Psoas muscle (tissue), 8 donors: Measurements from ENCODE around the gene ATAD3C. TPM values are rescaled to one million over a fixed set of nuclear protein-coding genes. Genes with fewer than 3 reads are reported as not detected.
"Not testable (repeated sequence)": the region's sequence is repeated elsewhere in the genome, so short reads cannot be mapped to it uniquely, and the experiment has no call there.

Source experiments
- ATAC-seq, 4 donors: fragments of 200-7000 bp; cut with Tn5 transposase; one replicate each; pipeline ENCODE4 v1.9.1; 2020; ENCODE audit warnings: moderate library complexity in 3 of 4, mild to moderate bottlenecking in 2 of 4
- DNase-seq, 2 donors: peaks; one replicate each; pipeline ENCODE4 v3.0.0-alpha.2; 2020
- H3K27ac ChIP-seq: fragments of 200-600 bp; one replicate; pipeline ENCODE4 v1.8.0; 2022
- H3K27me3 ChIP-seq, 3 donors: fragments of 200-600 bp in 1 of 3; one replicate each; pipeline versions ENCODE4 v1.6.1 to v1.8.0; 2013 to 2022; ENCODE audit warnings: low read length in 2 of 3, mild to moderate bottlenecking in 2 of 3, moderate library complexity in 1 of 3; ENCODE audit not compliant: insufficient read depth in 3 of 3
- H3K36me3 ChIP-seq, 2 donors: fragments of 200-600 bp in 1 of 2; one replicate each; pipeline versions ENCODE4 v1.6.1 to v1.8.0; 2013 to 2022; ENCODE audit warnings: low read depth in 1 of 2, mild to moderate bottlenecking in 1 of 2, moderate library complexity in 1 of 2; ENCODE audit not compliant: insufficient read depth in 1 of 2
- H3K4me1 ChIP-seq: fragments of 200-600 bp; one replicate; pipeline ENCODE4 v1.8.0; 2022
- H3K4me3 ChIP-seq: fragments of 200-600 bp; one replicate; pipeline ENCODE4 v1.8.0; 2022; ENCODE audit warnings: mild to moderate bottlenecking
- H3K9me3 ChIP-seq: fragments of 200-600 bp; one replicate; pipeline ENCODE4 v1.8.0; 2022
- CTCF ChIP-seq: fragments of 200-600 bp; IDR thresholded peaks from one replicate; pipeline ENCODE4 v1.8.0; 2022; ENCODE audit warnings: antibody characterized with exemption
- WGBS, 3 donors: extraction: QIAGEN DNeasy Blood & Tissue Kit; methylation state at CpG; one replicate each; pipeline versions ENCODE4 v1.1.6 to v1.1.7; 2013; 5-methylcytosine and 5-hydroxymethylcytosine counted together
- intact Hi-C, 2 donors: fragments of 100-400 bp; cut with DNase I; formaldehyde crosslinking; loops; one replicate each; pipeline versions ENCODE4 v1.11.0 to v1.14.2; 2022
- polyA plus RNA-seq, 3 donors: library from polyadenylated mRNA; stranded (reverse); fragments of 200-250 nt; gene quantifications; one replicate each; pipeline ENCODE4 v1.2.3, GENCODE V29; 2013
- total RNA-seq, 4 donors: library from RNA; stranded (reverse); fragmentation: NEBNext Ultra II Directional in 2 of 4; extraction: Animal tissue kit (Norgen Biotek cat#: 25700) in 2 of 4; gene quantifications; one replicate each; pipeline versions ENCODE4 v1.2.1 to v1.2.4, GENCODE V29; 2021 to 2023
- donor health status: healthy with polysubstance abuse.
- donor health status: DM: no; HTN: no; CAD: no; lungs with moderate emphysema.
- donor health status: Bipolar disorder and iron deficiency.
- donor health status: healthy.
- donor health status: DM: yes; HTN: yes; CAD: no.
- donor health status: DM: no; HTN: no; CAD: no.
- donor health status: DM: no; HTN: no; CAD: no.
- donor health status: DM: yes; HTN: yes; CAD: no.

The ATAD3C gene
- total and polyA plus RNA-seq, 7 donors = 0.12 to 0.99 (median 0.55) TPM

GRCh38 chr1:1517973-1518620 is 68.6 kb downstream of the ATAD3C start:
- Histone ChIP-seq H3K27me3 (no peaks in the 10 kb centered on the region), H3K4me3 (no peak overlapping the region), H3K36me3 (peaks cover 0 to 48% of the 10 kb centered on the region in 2 donors), H3K9me3 (no peaks in the 10 kb centered on the region), H3K4me1 (no peaks in the 10 kb centered on the region), H3K27ac (no peak overlapping the region)
- 92 to 95% (median 95%) methylated on average over 25 to 28 of the region's 28 CpGs for WGBS, 3 donors
- DNase-seq = no peak
- intact Hi-C loops = loop anchor here in 1 of 2 donors (5.0 kb wide), 1 partner anchor 44 kb away; no protein-coding TSS in a partner anchor
- TF ChIP-seq CTCF = no peak
- ATAC-seq = no peak

- H3K4me1 ChIP-seq, H3K27me3 ChIP-seq, H3K9me3 ChIP-seq, ATAC-seq, H3K4me3 ChIP-seq, H3K27ac ChIP-seq, DNase-seq: not testable (repeated sequence)
- peaks cover 0 to 48% of the 10 kb centered on the region in 2 donors for H3K36me3 ChIP-seq
- 90 to 93% (median 90%) methylated on average over 15 to 19 of the region's 19 CpGs for WGBS, 3 donors
- intact Hi-C loops = loop anchor here in 1 of 2 donors (5.0 kb wide), 1 partner anchor 44 kb away; no protein-coding TSS in a partner anchor
Observed at GRCh38 chr1:1518621-1519007, 69.1 kb downstream of the ATAD3C start.

Other genes with a start within 250 kb of the ATAD3C start
- under 1 TPM in 1 of 4 donors, not detected in 3; 0.27 TPM for gene TNFRSF18, start 243.1 kb upstream of the ATAD3C start, total RNA-seq
- gene TNFRSF18, start 243.1 kb upstream of the ATAD3C start, polyA plus RNA-seq = under 1 TPM; 0.04 to 0.76 (median 0.13) TPM
- 1 to 10 TPM; 1.4 to 4.6 (median 3.7) TPM for gene TNFRSF4, start 235.5 kb upstream of the ATAD3C start, total RNA-seq
- gene TNFRSF4, start 235.5 kb upstream of the ATAD3C start, polyA plus RNA-seq = 1 to 10 TPM; 1.7 to 3.8 (median 2.6) TPM
- 100 to 1,000 TPM in 1 of 4 donors, 10 to 100 TPM in 3; 70.6 to 109 (median 82.5) TPM for gene SDF4, start 217.7 kb upstream of the ATAD3C start, total RNA-seq
- 100 to 1,000 TPM in 2 of 3 donors, 10 to 100 TPM in 1; 67.5 to 129 (median 108) TPM for gene SDF4, start 217.7 kb upstream of the ATAD3C start, polyA plus RNA-seq
- gene B3GALT6, start 217.5 kb upstream of the ATAD3C start, total RNA-seq = 10 to 100 TPM in 3 of 4 donors, 1 to 10 TPM in 1; 8.9 to 13.7 (median 11.1) TPM
- gene B3GALT6, start 217.5 kb upstream of the ATAD3C start, polyA plus RNA-seq = 10 to 100 TPM in 2 of 3 donors, 1 to 10 TPM in 1; 7.7 to 30.3 (median 15.6) TPM
- 1 to 10 TPM in 2 of 4 donors, under 1 TPM in 2; 0.75 to 1.4 (median 1.0) TPM for gene C1QTNF12, start 203.0 kb upstream of the ATAD3C start, total RNA-seq
- gene C1QTNF12, start 203.0 kb upstream of the ATAD3C start, polyA plus RNA-seq = under 1 TPM; 0.13 to 0.98 (median 0.36) TPM
- gene UBE2J2, start 175.8 kb upstream of the ATAD3C start, total RNA-seq = 10 to 100 TPM; 36.8 to 48.1 (median 42.4) TPM
- 10 to 100 TPM; 44.9 to 80.9 (median 62.3) TPM for gene UBE2J2, start 175.8 kb upstream of the ATAD3C start, polyA plus RNA-seq
- gene SCNN1D, start 169.3 kb upstream of the ATAD3C start, total RNA-seq = 1 to 10 TPM; 1.4 to 3.5 (median 1.4) TPM
- 1 to 10 TPM in 2 of 3 donors, under 1 TPM in 1; 0.48 to 2.0 (median 1.6) TPM for gene SCNN1D, start 169.3 kb upstream of the ATAD3C start, polyA plus RNA-seq
- gene ACAP3, start 141.8 kb upstream of the ATAD3C start, total RNA-seq = 10 to 100 TPM; 20.8 to 32.0 (median 26.3) TPM
- 10 to 100 TPM; 14.7 to 23.7 (median 15.5) TPM for gene ACAP3, start 141.8 kb upstream of the ATAD3C start, polyA plus RNA-seq
- 1 to 10 TPM; 3.7 to 7.3 (median 5.8) TPM for gene PUSL1, start 141.1 kb upstream of the ATAD3C start, total RNA-seq
- 1 to 10 TPM; 7.9 to 9.1 (median 9.0) TPM for gene PUSL1, start 141.1 kb upstream of the ATAD3C start, polyA plus RNA-seq
- 10 to 100 TPM; 55.6 to 80.8 (median 64.0) TPM for gene INTS11, start 125.0 kb upstream of the ATAD3C start, total RNA-seq
- gene INTS11, start 125.0 kb upstream of the ATAD3C start, polyA plus RNA-seq = 10 to 100 TPM; 71.2 to 72.7 (median 71.8) TPM
- 10 to 100 TPM; 18.2 to 39.5 (median 23.8) TPM for gene CPTP, start 124.9 kb upstream of the ATAD3C start, total RNA-seq
- gene CPTP, start 124.9 kb upstream of the ATAD3C start, polyA plus RNA-seq = 10 to 100 TPM; 31.3 to 38.1 (median 33.4) TPM
- gene TAS1R3, start 118.4 kb upstream of the ATAD3C start, total RNA-seq = under 1 TPM in 3 of 4 donors, not detected in 1; 0.06 to 0.10 (median 0.06) TPM
- under 1 TPM; 0.08 to 0.25 (median 0.18) TPM for gene TAS1R3, start 118.4 kb upstream of the ATAD3C start, polyA plus RNA-seq
- gene DVL1, start 100.3 kb upstream of the ATAD3C start, total RNA-seq = 100 to 1,000 TPM; 162 to 215 (median 210) TPM
- 100 to 1,000 TPM; 183 to 209 (median 206) TPM for gene DVL1, start 100.3 kb upstream of the ATAD3C start, polyA plus RNA-seq
- 10 to 100 TPM in 3 of 4 donors, 1 to 10 TPM in 1; 7.2 to 24.3 (median 13.5) TPM for gene MXRA8, start 91.1 kb upstream of the ATAD3C start, total RNA-seq
- 10 to 100 TPM in 2 of 3 donors, 1 to 10 TPM in 1; 9.8 to 16.9 (median 10.1) TPM for gene MXRA8, start 91.1 kb upstream of the ATAD3C start, polyA plus RNA-seq
- 100 to 1,000 TPM; 180 to 194 (median 183) TPM for gene AURKAIP1, start 74.5 kb upstream of the ATAD3C start, total RNA-seq
- gene AURKAIP1, start 74.5 kb upstream of the ATAD3C start, polyA plus RNA-seq = 100 to 1,000 TPM; 306 to 534 (median 341) TPM
- gene CCNL2, start 50.4 kb upstream of the ATAD3C start, total RNA-seq = 10 to 100 TPM; 40.2 to 71.8 (median 46.1) TPM
- gene CCNL2, start 50.4 kb upstream of the ATAD3C start, polyA plus RNA-seq = 10 to 100 TPM; 50.1 to 59.3 (median 54.7) TPM
- 100 to 1,000 TPM; 114 to 159 (median 143) TPM for gene MRPL20, start 42.4 kb upstream of the ATAD3C start, total RNA-seq
- gene MRPL20, start 42.4 kb upstream of the ATAD3C start, polyA plus RNA-seq = 100 to 1,000 TPM; 211 to 308 (median 255) TPM
- gene ANKRD65, start 28.4 kb upstream of the ATAD3C start, total RNA-seq = 1 to 10 TPM in 3 of 4 donors, under 1 TPM in 1; 0.77 to 5.4 (median 3.0) TPM
- gene ANKRD65, start 28.4 kb upstream of the ATAD3C start, polyA plus RNA-seq = 1 to 10 TPM; 1.1 to 2.9 (median 1.6) TPM
- 10 to 100 TPM in 3 of 4 donors, 1 to 10 TPM in 1; 4.5 to 25.3 (median 13.8) TPM for gene VWA1, start 14.0 kb upstream of the ATAD3C start, total RNA-seq
- gene VWA1, start 14.0 kb upstream of the ATAD3C start, polyA plus RNA-seq = 1 to 10 TPM; 1.4 to 7.8 (median 4.1) TPM
- 10 to 100 TPM in 1 of 4 donors, 1 to 10 TPM in 3; 4.6 to 11.8 (median 9.0) TPM for gene ATAD3B, start 22.1 kb downstream of the ATAD3C start, total RNA-seq
- gene ATAD3B, start 22.1 kb downstream of the ATAD3C start, polyA plus RNA-seq = 10 to 100 TPM in 2 of 3 donors, 1 to 10 TPM in 1; 9.6 to 19.4 (median 12.3) TPM
- gene ATAD3A, start 62.5 kb downstream of the ATAD3C start, total RNA-seq = 10 to 100 TPM; 20.6 to 33.5 (median 24.1) TPM
- 10 to 100 TPM; 35.6 to 48.6 (median 41.4) TPM for gene ATAD3A, start 62.5 kb downstream of the ATAD3C start, polyA plus RNA-seq
- gene TMEM240, start 90.9 kb downstream of the ATAD3C start, total RNA-seq = 1 to 10 TPM in 3 of 4 donors, under 1 TPM in 1; 0.88 to 1.4 (median 1.2) TPM
- 1 to 10 TPM in 1 of 3 donors, under 1 TPM in 2; 0.55 to 1.8 (median 0.98) TPM for gene TMEM240, start 90.9 kb downstream of the ATAD3C start, polyA plus RNA-seq
- 100 to 1,000 TPM; 130 to 185 (median 167) TPM for gene SSU72, start 125.2 kb downstream of the ATAD3C start, total RNA-seq
- 100 to 1,000 TPM; 137 to 207 (median 192) TPM for gene SSU72, start 125.2 kb downstream of the ATAD3C start, polyA plus RNA-seq
- under 1 TPM in 3 of 4 donors, not detected in 1; 0.44 to 0.89 (median 0.82) TPM for gene FNDC10, start 150.4 kb downstream of the ATAD3C start, total RNA-seq
- under 1 TPM; 0.15 to 0.96 (median 0.34) TPM for gene FNDC10, start 150.4 kb downstream of the ATAD3C start, polyA plus RNA-seq
- gene MIB2, start 165.8 kb downstream of the ATAD3C start, total RNA-seq = 100 to 1,000 TPM in 1 of 4 donors, 10 to 100 TPM in 3; 66.5 to 106 (median 75.4) TPM
- 10 to 100 TPM; 41.8 to 80.5 (median 78.7) TPM for gene MIB2, start 165.8 kb downstream of the ATAD3C start, polyA plus RNA-seq
- 1 to 10 TPM in 1 of 4 donors, under 1 TPM in 2, not detected in 1; 0.32 to 1.8 (median 0.64) TPM for gene MMP23B, start 182.5 kb downstream of the ATAD3C start, total RNA-seq
- under 1 TPM in 2 of 3 donors, not detected in 1; 0.25 to 0.29 TPM for gene MMP23B, start 182.5 kb downstream of the ATAD3C start, polyA plus RNA-seq
- 10 to 100 TPM; 30.6 to 43.0 (median 36.4) TPM for gene CDK11B, start 209.3 kb downstream of the ATAD3C start, total RNA-seq
- gene CDK11B, start 209.3 kb downstream of the ATAD3C start, polyA plus RNA-seq = 10 to 100 TPM; 42.1 to 72.8 (median 55.2) TPM
- gene SLC35E2B, start 243.1 kb downstream of the ATAD3C start, total RNA-seq = 10 to 100 TPM; 12.6 to 23.9 (median 14.9) TPM
- 10 to 100 TPM in 2 of 3 donors, 1 to 10 TPM in 1; 9.2 to 16.4 (median 11.5) TPM for gene SLC35E2B, start 243.1 kb downstream of the ATAD3C start, polyA plus RNA-seq